UCSD-AML1 (cell line): Measurements from ENCODE around the gene EIF4A3.
"Not testable (repeated sequence)": the region's sequence is repeated elsewhere in the genome, so short reads cannot be mapped to it uniquely, and the experiment has no call there.

ENCODE experiments used
- DNase-seq: peaks from one replicate; lab custom pipeline; 2025; ENCODE audit not compliant: unreplicated experiment; lab: John Stamatoyannopoulos, UW

Gene EIF4A3

DNA sequence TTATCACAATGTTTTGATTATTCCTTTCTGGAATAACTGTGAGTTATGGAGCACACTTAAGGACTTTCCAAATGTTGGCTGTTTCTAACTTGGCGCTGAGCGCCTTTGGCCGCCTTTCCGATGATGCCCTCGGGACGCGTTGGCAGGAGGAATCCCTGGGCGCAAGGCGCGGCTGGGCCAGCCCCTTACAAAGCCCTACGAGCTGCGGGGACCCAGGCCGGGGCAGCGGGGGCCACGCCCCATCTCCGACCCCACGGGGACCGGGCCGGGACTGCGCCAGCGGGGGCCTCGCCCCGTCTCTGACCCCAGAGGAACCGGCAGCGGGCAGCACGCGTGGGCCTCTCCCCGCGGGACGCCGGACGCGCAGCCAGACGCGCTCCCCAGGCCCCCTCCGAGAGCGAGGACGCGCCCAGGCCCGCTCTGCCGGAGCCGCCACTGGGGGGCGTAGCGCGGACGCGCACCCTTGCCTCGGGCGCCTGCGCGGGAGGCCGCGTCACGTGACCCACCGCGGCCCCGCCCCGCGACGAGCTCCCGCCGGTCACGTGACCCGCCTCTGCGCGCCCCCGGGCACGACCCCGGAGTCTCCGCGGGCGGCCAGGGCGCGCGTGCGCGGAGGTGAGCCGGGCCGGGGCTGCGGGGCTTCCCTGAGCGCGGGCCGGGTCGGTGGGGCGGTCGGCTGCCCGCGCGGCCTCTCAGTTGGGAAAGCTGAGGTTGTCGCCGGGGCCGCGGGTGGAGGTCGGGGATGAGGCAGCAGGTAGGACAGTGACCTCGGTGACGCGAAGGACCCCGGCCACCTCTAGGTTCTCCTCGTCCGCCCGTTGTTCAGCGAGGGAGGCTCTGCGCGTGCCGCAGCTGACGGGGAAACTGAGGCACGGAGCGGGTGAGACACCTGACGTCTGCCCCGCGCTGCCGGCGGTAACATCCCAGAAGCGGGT is 45.6 kb downstream of the EIF4A3 start, which contains the start of gene GAA:
Gene GAA, plus strand, starts transcription at position 571 of the 935 bp plus-strand sequence. CDS start 3,006 bp downstream, outside the sequence.
- DNase-seq, result peak; percentile 89

DNA sequence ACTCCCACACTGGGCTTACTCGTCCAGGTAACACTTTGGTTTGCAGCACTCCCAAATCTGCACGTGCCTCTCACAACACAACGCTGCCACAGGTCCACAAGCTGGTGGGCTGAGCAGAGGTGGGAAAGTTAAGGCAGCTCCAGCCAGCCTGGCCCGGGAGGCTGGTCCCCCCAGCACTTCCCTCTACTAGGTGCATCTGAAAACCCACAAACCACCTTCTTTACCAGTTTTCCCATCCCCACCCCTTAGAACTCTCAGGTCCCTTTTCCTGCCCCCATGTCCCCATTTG is 46.9 kb downstream of the EIF4A3 start:
- no peak for DNase-seq

DNA sequence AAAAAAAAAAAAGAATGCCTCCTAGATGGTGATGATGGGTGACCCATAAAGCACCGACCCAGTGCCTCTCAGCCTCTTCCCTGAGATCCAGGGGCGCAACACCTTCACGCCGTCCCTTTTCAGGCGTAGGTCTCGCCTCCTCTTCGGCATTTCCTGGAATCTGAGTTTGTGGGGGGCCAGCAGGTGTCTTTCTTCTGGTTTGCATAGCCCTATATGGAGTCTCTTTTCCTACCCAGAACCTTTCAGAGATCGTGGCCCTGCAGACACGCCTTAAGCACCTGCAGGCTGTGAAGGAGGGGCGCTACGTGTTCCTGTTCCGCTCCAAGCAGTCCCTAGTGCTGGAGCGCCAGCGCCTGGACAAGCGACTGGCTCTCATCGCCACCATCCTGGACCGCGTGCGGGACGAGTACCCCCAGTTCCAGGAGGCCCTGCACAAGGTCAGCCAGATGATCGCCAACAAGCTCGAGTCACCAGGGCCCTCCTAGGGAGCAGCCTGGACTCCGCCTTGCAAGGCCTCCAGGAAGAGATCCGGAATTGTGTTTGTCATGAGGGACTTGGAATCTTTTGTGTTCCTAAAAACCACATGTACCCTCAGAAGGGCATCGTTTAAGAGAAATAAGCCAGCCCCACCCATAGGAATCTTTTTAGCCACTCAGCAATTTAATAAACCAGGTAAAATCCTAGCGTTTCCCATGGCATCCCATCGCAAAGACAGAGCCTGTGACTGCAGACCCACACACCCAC is 47.5 kb downstream of the EIF4A3 start:
- no peak for DNase-seq

GRCh38 chr17:80097844-80098691 is 48.9 kb downstream of the EIF4A3 start:
- DNase-seq, result no peak

GRCh38 chr17:80097127-80097621 is 49.8 kb downstream of the EIF4A3 start:
- no peak for DNase-seq

GRCh38 chr17:80096561-80097021 is 50.3 kb downstream of the EIF4A3 start:
- no peak for DNase-seq

GRCh38 chr17:80095844-80096475 is 51.0 kb downstream of the EIF4A3 start:
- no peak for DNase-seq

GRCh38 chr17:80095038-80095843 is 51.7 kb downstream of the EIF4A3 start:
- DNase-seq, result no peak

DNA sequence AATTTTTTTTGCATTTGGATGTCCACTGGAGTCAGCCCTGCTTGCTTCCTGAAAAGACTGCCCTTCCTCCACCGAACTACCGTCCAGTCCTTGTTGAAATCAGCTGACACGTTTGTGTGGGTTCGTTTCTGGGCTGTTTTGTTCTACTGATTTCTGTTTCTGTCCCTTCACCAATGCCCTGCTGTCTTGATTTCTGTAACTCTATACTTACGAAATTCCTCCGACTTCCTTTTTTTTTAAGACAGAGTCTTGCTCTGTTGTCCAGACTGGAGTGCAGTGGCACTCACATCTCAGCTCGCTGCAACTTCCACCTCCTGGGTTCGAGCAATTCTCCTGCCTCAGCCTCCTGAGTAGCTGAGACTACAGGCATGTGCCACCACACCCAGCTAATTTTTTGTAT is 54.0 kb downstream of the EIF4A3 start:
- DNase-seq, result no peak

DNA sequence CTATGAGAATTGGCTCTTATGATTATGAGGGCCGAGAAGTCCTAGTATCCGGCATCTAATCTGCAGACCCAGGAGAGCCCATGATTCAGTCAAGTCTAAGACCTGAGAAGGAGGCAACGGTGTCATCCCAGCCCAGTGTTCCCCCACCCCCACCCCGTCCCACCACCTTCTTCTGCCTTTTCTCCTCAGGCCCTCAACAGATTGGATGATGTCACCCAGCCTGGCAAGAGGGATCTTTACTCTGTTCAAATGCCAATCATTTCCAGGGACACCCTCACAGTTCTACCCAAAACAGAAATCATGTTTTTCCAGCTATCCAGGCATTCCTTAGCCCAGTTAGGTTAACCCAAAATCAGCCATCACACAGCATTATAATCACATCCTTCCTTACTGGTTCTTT is 55.6 kb downstream of the EIF4A3 start:
- DNase-seq, result no peak

DNA sequence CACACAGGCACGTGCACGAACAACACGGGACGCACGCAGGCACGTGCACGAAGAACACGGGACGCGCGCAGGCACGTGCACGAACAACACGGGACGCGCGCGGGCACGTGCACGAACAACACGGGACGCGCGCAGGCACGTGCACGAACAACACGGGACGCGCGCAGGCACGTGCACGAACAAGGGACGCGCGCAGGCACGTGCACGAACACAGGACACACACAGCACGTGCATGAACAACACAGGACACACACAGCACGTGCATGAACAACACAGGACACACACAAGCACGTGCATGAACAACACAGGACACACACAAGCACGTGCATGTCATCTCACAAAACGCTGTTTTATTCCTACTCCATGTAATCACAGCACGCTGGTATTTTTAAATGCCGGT is 56.8 kb downstream of the EIF4A3 start:
- not testable (repeated sequence) for DNase-seq

- DNase-seq, result no peak
Measured at GRCh38 chr17:80089762-80090161, 57.2 kb downstream of the EIF4A3 start.

- no peak for DNase-seq
Measured at GRCh38 chr17:80087346-80088265, 59.3 kb downstream of the EIF4A3 start.

GRCh38 chr17:80086616-80087015 is 60.3 kb downstream of the EIF4A3 start:
- no peak for DNase-seq

DNA sequence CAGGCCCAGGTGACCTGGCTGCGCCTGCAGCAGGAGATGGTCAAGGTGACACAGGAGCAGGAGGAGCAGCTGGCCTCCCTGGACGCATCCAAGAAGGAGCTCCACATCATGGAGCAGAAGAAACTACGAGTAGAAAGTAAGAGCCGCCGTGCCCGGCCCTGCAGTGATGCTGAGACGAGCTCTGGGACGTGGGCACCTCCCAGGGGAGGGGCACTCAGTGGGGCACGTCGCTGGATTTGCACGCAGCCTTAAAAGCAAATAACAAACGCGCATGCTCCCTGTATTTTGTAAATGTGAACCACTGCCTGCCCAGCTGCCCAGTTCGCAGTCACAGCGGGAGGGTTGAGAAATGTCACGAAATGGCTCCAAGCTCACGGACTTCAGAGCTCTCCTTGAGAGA is 60.8 kb downstream of the EIF4A3 start:
- DNase-seq, result no peak

- DNase-seq, result no peak
Measured at GRCh38 chr17:80084773-80085172, 62.2 kb downstream of the EIF4A3 start.
